HEK293 (cell line): ENCODE measurements around the gene PRKAG2.
A peak's percentile ranks its signal among the peaks of the same experiment; 100 is the strongest.

ENCODE experiments used
- CTCF ChIA-PET: fragments of 350-600 bp; formaldehyde crosslinking; extraction: SDS; loops from one replicate; lab custom pipeline; 2021; ENCODE audit warnings: antibody characterized with exemption; lab: Yijun Ruan, JAX
- POLR2A ChIA-PET: fragments of 300-600 bp; formaldehyde crosslinking; extraction: SDS; loops from one replicate; lab custom pipeline; 2020; ENCODE audit warnings: antibody characterized with exemption, inconsistent platforms; lab: Yijun Ruan, JAX
- H3K27ac ChIP-seq: fragments of 200-500 bp; sonication (Bioruptor generic); 2 replicates; pipeline ENCODE4 v1.5.1; 2014; ENCODE audit warnings: low read depth, low read length, control low read depth, inconsistent platforms; ENCODE audit errors: extremely low read depth
- H3K36me3 ChIP-seq, 2 experiments: fragments of 200-500 bp in 1 of 2; sonication (Bioruptor generic) in 1 of 2; 1 replicate in 1 of 2; 2 replicates in 1 of 2; pipeline ENCODE4 v1.5.1; 2014 to 2017; ENCODE audit warnings: inconsistent platforms in 2 of 2, low read length in 2 of 2; ENCODE audit not compliant: control insufficient read depth in 2 of 2, insufficient read depth in 1 of 2
- H3K4me1 ChIP-seq: fragments of 200-500 bp; sonication (Bioruptor generic); 2 replicates; pipeline ENCODE4 v1.5.1; 2014; ENCODE audit warnings: mild to moderate bottlenecking, low read length, inconsistent platforms; ENCODE audit not compliant: control insufficient read depth, insufficient read depth
- H3K4me3 ChIP-seq: 2 replicates; pipeline ENCODE4 v1.5.1; 2011; ENCODE audit warnings: low read depth, mild to moderate bottlenecking, control low read depth, low read length, moderate library complexity
- H3K9me3 ChIP-seq: fragments of 200-500 bp; sonication (Bioruptor generic); 2 replicates; pipeline ENCODE4 v1.5.1; 2014; ENCODE audit warnings: low read depth, low read length, inconsistent platforms; ENCODE audit not compliant: control insufficient read depth, insufficient read depth
- GLIS1 ChIP-seq: fragments of 450-650 bp; formaldehyde crosslinking; IDR thresholded peaks from 2 replicates; pipeline ENCODE4 v1.5.1; 2016; ENCODE audit warnings: missing biosample characterization, missing genetic modification characterization
- IKZF3 ChIP-seq: fragments of 450-650 bp; IDR thresholded peaks from 2 replicates; pipeline ENCODE4 v1.5.0; 2018; ENCODE audit warnings: missing biosample characterization, mild to moderate bottlenecking, missing genetic modification characterization, moderate library complexity
- KLF17 ChIP-seq: fragments of 450-650 bp; formaldehyde crosslinking; IDR thresholded peaks from 2 replicates; pipeline ENCODE4 v1.5.1; 2016; ENCODE audit warnings: missing biosample characterization, missing genetic modification characterization
- MYNN ChIP-seq: fragments of 450-650 bp; formaldehyde crosslinking; IDR thresholded peaks from 2 replicates; pipeline ENCODE4 v1.5.1; 2016; ENCODE audit warnings: missing biosample characterization, missing genetic modification characterization, borderline replicate concordance
- PATZ1 ChIP-seq: fragments of 450-650 bp; formaldehyde crosslinking; IDR thresholded peaks from 2 replicates; pipeline ENCODE4 v1.5.1; 2016; ENCODE audit warnings: missing biosample characterization, missing genetic modification characterization
- ZBTB11 ChIP-seq: fragments of 450-650 bp; formaldehyde crosslinking; conservative IDR thresholded peaks from 2 replicates; pipeline ENCODE4 v1.5.1; 2016; ENCODE audit warnings: low read depth, missing biosample characterization, missing genetic modification characterization
- ZBTB17 ChIP-seq: fragments of 450-650 bp; formaldehyde crosslinking; IDR thresholded peaks from 2 replicates; pipeline ENCODE4 v1.5.1; 2016; ENCODE audit warnings: missing biosample characterization, missing genetic modification characterization
- ZBTB21 ChIP-seq: fragments of 450-650 bp; formaldehyde crosslinking; IDR thresholded peaks from 2 replicates; pipeline ENCODE4 v1.5.1; 2017; ENCODE audit warnings: missing biosample characterization, missing genetic modification characterization
- ZBTB44 ChIP-seq: fragments of 450-650 bp; IDR thresholded peaks from 2 replicates; pipeline ENCODE4 v1.5.1; 2018; ENCODE audit warnings: missing biosample characterization, mild to moderate bottlenecking, missing genetic modification characterization
- ZBTB48 ChIP-seq: fragments of 450-650 bp; formaldehyde crosslinking; IDR thresholded peaks from 2 replicates; pipeline ENCODE4 v1.5.1; 2016; ENCODE audit warnings: missing biosample characterization, missing genetic modification characterization
- ZIC2 ChIP-seq: fragments of 450-650 bp; formaldehyde crosslinking; IDR thresholded peaks from 2 replicates; pipeline ENCODE4 v1.5.1; 2016; ENCODE audit warnings: missing biosample characterization, missing genetic modification characterization
- ZNF10 ChIP-seq: fragments of 450-650 bp; formaldehyde crosslinking; IDR thresholded peaks from 2 replicates; pipeline ENCODE4 v1.5.1; 2017; ENCODE audit warnings: missing biosample characterization, missing genetic modification characterization
- ZNF175 ChIP-seq: fragments of 450-650 bp; formaldehyde crosslinking; IDR thresholded peaks from 2 replicates; pipeline ENCODE4 v1.5.1; 2016; ENCODE audit warnings: missing biosample characterization, missing genetic modification characterization
- ZNF24 ChIP-seq: fragments of 450-650 bp; formaldehyde crosslinking; IDR thresholded peaks from 2 replicates; pipeline ENCODE4 v1.5.1; 2016; ENCODE audit warnings: missing biosample characterization, missing genetic modification characterization
- ZNF311 ChIP-seq: fragments of 450-650 bp; formaldehyde crosslinking; IDR thresholded peaks from 2 replicates; pipeline ENCODE4 v1.5.1; 2017; ENCODE audit warnings: missing biosample characterization, missing genetic modification characterization, borderline replicate concordance
- ZNF394 ChIP-seq: fragments of 450-650 bp; formaldehyde crosslinking; IDR thresholded peaks from 2 replicates; pipeline ENCODE4 v1.5.1; 2016; ENCODE audit warnings: missing biosample characterization, missing genetic modification characterization, mild to moderate bottlenecking, moderate library complexity, borderline replicate concordance
- ZNF398 ChIP-seq: fragments of 450-650 bp; formaldehyde crosslinking; IDR thresholded peaks from 2 replicates; pipeline ENCODE4 v1.5.1; 2017; ENCODE audit warnings: missing biosample characterization, missing genetic modification characterization
- ZNF596 ChIP-seq: fragments of 450-650 bp; IDR thresholded peaks from 2 replicates; pipeline ENCODE4 v1.5.0; 2018; ENCODE audit warnings: missing biosample characterization, mild to moderate bottlenecking, missing genetic modification characterization, moderate library complexity
- ZNF621 ChIP-seq: fragments of 450-650 bp; formaldehyde crosslinking; IDR thresholded peaks from 2 replicates; pipeline ENCODE4 v1.5.1; 2017; ENCODE audit warnings: missing biosample characterization, missing genetic modification characterization
- ZNF654 ChIP-seq: fragments of 450-650 bp; formaldehyde crosslinking; IDR thresholded peaks from 2 replicates; pipeline ENCODE4 v1.5.1; 2016; ENCODE audit warnings: low read depth, missing biosample characterization, missing genetic modification characterization
- TF ChIP-seq, protein P1 (sequence below): fragments of 450-650 bp; formaldehyde crosslinking; IDR thresholded peaks from 2 replicates; pipeline ENCODE4 v1.5.1; 2016; ENCODE audit warnings: missing biosample characterization, missing genetic modification characterization
- TF ChIP-seq, protein P2 (sequence below): fragments of 450-650 bp; formaldehyde crosslinking; IDR thresholded peaks from 2 replicates; pipeline ENCODE4 v1.5.1; 2016; ENCODE audit warnings: missing biosample characterization, missing genetic modification characterization

The PRKAG2 gene

GRCh38 chr7:151705636-151706276 is 171.2 kb downstream of the PRKAG2 start:
- POLR2A ChIA-PET, result no interaction called here
- Histone ChIP-seq H3K36me3 (peaks cover 0 to 9% of the 10 kb centered on the region in 2 experiments; a peak in 1 of 3 replicates), H3K4me1 (no peaks in the 10 kb centered on the region), H3K27ac (no peak overlapping the region), H3K9me3 (no peaks in the 10 kb centered on the region), H3K4me3 (no peak overlapping the region)
- CTCF ChIA-PET, result interaction anchor here (0.6 to 2.1 kb wide), 25 partner anchors 10 to 402 kb away, joined by 3 to 8 read pairs (median 4); no protein-coding TSS in a partner anchor
- 0 out of 2 replicates have a peak, but pooled peaks have one; percentile 12 for TF ChIP-seq PATZ1 (tag by site-specific recombination)
- TF ChIP-seq ZNF654 (tag by site-specific recombination), result peak; percentile 51
- TF ChIP-seq KLF17 (tag by site-specific recombination), result no peak
- TF ChIP-seq ZIC2 (tag by site-specific recombination), result peak; percentile 41
- no peak for TF ChIP-seq ZBTB48 (tag by site-specific recombination)
- TF ChIP-seq, protein P1, sequence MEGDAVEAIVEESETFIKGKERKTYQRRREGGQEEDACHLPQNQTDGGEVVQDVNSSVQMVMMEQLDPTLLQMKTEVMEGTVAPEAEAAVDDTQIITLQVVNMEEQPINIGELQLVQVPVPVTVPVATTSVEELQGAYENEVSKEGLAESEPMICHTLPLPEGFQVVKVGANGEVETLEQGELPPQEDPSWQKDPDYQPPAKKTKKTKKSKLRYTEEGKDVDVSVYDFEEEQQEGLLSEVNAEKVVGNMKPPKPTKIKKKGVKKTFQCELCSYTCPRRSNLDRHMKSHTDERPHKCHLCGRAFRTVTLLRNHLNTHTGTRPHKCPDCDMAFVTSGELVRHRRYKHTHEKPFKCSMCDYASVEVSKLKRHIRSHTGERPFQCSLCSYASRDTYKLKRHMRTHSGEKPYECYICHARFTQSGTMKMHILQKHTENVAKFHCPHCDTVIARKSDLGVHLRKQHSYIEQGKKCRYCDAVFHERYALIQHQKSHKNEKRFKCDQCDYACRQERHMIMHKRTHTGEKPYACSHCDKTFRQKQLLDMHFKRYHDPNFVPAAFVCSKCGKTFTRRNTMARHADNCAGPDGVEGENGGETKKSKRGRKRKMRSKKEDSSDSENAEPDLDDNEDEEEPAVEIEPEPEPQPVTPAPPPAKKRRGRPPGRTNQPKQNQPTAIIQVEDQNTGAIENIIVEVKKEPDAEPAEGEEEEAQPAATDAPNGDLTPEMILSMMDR (tag by site-specific recombination), result peak; percentile 51
- no peak for TF ChIP-seq ZNF394 (tag by site-specific recombination)
- no peak for TF ChIP-seq ZNF621
- TF ChIP-seq ZBTB21, result no peak
- TF ChIP-seq ZNF311 (tag by site-specific recombination), result no peak
- no peak for TF ChIP-seq IKZF3 (tag by site-specific recombination)
- TF ChIP-seq, protein P2, sequence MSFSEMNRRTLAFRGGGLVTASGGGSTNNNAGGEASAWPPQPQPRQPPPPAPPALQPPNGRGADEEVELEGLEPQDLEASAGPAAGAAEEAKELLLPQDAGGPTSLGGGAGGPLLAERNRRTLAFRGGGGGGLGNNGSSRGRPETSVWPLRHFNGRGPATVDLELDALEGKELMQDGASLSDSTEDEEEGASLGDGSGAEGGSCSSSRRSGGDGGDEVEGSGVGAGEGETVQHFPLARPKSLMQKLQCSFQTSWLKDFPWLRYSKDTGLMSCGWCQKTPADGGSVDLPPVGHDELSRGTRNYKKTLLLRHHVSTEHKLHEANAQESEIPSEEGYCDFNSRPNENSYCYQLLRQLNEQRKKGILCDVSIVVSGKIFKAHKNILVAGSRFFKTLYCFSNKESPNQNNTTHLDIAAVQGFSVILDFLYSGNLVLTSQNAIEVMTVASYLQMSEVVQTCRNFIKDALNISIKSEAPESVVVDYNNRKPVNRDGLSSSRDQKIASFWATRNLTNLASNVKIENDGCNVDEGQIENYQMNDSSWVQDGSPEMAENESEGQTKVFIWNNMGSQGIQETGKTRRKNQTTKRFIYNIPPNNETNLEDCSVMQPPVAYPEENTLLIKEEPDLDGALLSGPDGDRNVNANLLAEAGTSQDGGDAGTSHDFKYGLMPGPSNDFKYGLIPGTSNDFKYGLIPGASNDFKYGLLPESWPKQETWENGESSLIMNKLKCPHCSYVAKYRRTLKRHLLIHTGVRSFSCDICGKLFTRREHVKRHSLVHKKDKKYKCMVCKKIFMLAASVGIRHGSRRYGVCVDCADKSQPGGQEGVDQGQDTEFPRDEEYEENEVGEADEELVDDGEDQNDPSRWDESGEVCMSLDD, result no peak
- TF ChIP-seq ZNF596 (tag by site-specific recombination), result no peak
- no peak for TF ChIP-seq ZNF175
- no peak for TF ChIP-seq MYNN
- peak; percentile 56; the same call in 1 of the 2 replicates for TF ChIP-seq ZBTB17
- no peak for TF ChIP-seq ZNF24 (tag by site-specific recombination)
- TF ChIP-seq GLIS1 (tag by site-specific recombination), result peak; percentile 60
- TF ChIP-seq ZBTB44 (tag by site-specific recombination), result no peak
- TF ChIP-seq ZNF10, result no peak
- no peak for TF ChIP-seq ZNF398 (tag by site-specific recombination)
- no peak for TF ChIP-seq ZBTB11 (tag by site-specific recombination)
